IMR-90 (cell line): ENCODE measurements around the gene UACA. TPM values are rescaled to one million over a fixed set of nuclear protein-coding genes. Genes with fewer than 3 reads are reported as not detected.

ENCODE experiments used
- ATAC-seq: fragments of 200-7000 bp; cut with Tn5 transposase; 2 replicates; pipeline ENCODE4 v1.9.1; 2020; ENCODE audit warnings: low read depth, mild to moderate bottlenecking, moderate library complexity
- BruUV-seq: library from RNA; stranded (reverse); fragments of 400-500 nt; replicated peaks from 2 replicates; lab custom pipeline; 2021; lab: Mats Ljungman, UMichigan
- CTCF ChIA-PET: fragments of 300-600 bp; formaldehyde crosslinking; extraction: SDS; loops from one replicate; lab custom pipeline; 2021; ENCODE audit warnings: antibody characterized with exemption; lab: Yijun Ruan, JAX
- POLR2A ChIA-PET: fragments of 300-600 bp; sonication (Branson Sonifier 250); formaldehyde crosslinking; loops from one replicate; lab custom pipeline; 2022; ENCODE audit warnings: antibody characterized with exemption; ENCODE audit not compliant: unreplicated experiment; lab: Charles Lee
- DNase-seq: peaks from one replicate; pipeline ENCODE4 v3.0.0; 2013
- H2AFZ ChIP-seq: replicated peaks from 2 replicates; pipeline ENCODE3; 2013; ENCODE audit warnings: low read length, mild to moderate bottlenecking; ENCODE audit not compliant: poor library complexity
- H2AK5ac ChIP-seq: 2 replicates; pipeline ENCODE4 v1.6.1; 2013; ENCODE audit warnings: low read depth, low read length, inconsistent platforms
- H2AK9ac ChIP-seq: replicated peaks from 2 replicates; pipeline ENCODE3; 2013; ENCODE audit warnings: mild to moderate bottlenecking, low read depth, low read length, moderate library complexity; ENCODE audit not compliant: poor library complexity
- H2BK120ac ChIP-seq: 2 replicates; pipeline ENCODE4 v1.6.1; 2013; ENCODE audit warnings: low read depth, low read length, inconsistent platforms
- H2BK15ac ChIP-seq: 3 replicates; pipeline ENCODE4 v1.6.1; 2013; ENCODE audit warnings: low read depth, low read length, inconsistent platforms
- H2BK20ac ChIP-seq: 2 replicates; pipeline ENCODE4 v1.6.1; 2013; ENCODE audit warnings: low read depth, mild to moderate bottlenecking, inconsistent platforms, low read length, moderate library complexity
- H2BK5ac ChIP-seq: 2 replicates; pipeline ENCODE4 v1.6.1; 2013; ENCODE audit warnings: mild to moderate bottlenecking, low read depth, low read length, inconsistent platforms; ENCODE audit not compliant: poor library complexity, severe bottlenecking
- H3K14ac ChIP-seq: replicated peaks from 2 replicates; pipeline ENCODE4 v1.6.1; 2013; ENCODE audit warnings: low read depth, low read length, inconsistent platforms
- H3K18ac ChIP-seq: 2 replicates; pipeline ENCODE4 v1.6.1; 2013; ENCODE audit warnings: low read depth, low read length, control low read depth
- H3K23ac ChIP-seq: 2 replicates; pipeline ENCODE4 v1.6.1; 2013; ENCODE audit warnings: low read depth, low read length, inconsistent platforms
- H3K27ac ChIP-seq: 2 replicates; pipeline ENCODE4 v1.5.1; 2013; ENCODE audit warnings: mild to moderate bottlenecking, control low read depth, low read length; ENCODE audit not compliant: insufficient read depth
- H3K27me3 ChIP-seq: 2 replicates; pipeline ENCODE4 v1.6.1; 2013; ENCODE audit warnings: low read length; ENCODE audit not compliant: control insufficient read depth, insufficient read depth
- H3K36me3 ChIP-seq: 2 replicates; pipeline ENCODE4 v1.6.1; 2013; ENCODE audit warnings: low read length, mixed read lengths; ENCODE audit not compliant: control insufficient read depth, insufficient read depth
- H3K4ac ChIP-seq: 2 replicates; pipeline ENCODE4 v1.6.1; 2013; ENCODE audit warnings: low read depth, low read length, inconsistent platforms
- H3K4me1 ChIP-seq: 2 replicates; pipeline ENCODE4 v1.6.1; 2013; ENCODE audit warnings: low read length, mixed read lengths; ENCODE audit not compliant: control insufficient read depth, insufficient read depth
- H3K4me2 ChIP-seq: 2 replicates; pipeline ENCODE4 v1.6.1; 2013; ENCODE audit warnings: low read depth, mild to moderate bottlenecking, control low read depth, low read length, moderate library complexity
- H3K4me3 ChIP-seq: 2 replicates; pipeline ENCODE4 v1.5.1; 2013; ENCODE audit warnings: low read depth, mild to moderate bottlenecking, control low read depth, low read length, moderate library complexity; ENCODE audit not compliant: insufficient read depth
- H3K56ac ChIP-seq: 2 replicates; pipeline ENCODE4 v1.6.1; 2013; ENCODE audit warnings: low read length, inconsistent platforms; ENCODE audit not compliant: insufficient read depth; ENCODE audit errors: extremely low read depth
- H3K79me1 ChIP-seq, 2 experiments: 2 replicates each; pipeline ENCODE4 v1.6.1; 2013; ENCODE audit warnings: low read length in 2 of 2, inconsistent platforms in 1 of 2, low read depth in 1 of 2
- H3K9ac ChIP-seq: 2 replicates; pipeline ENCODE4 v1.6.1; 2013; ENCODE audit warnings: low read depth, low read length, control low read depth
- H3K9me1 ChIP-seq: 2 replicates; pipeline ENCODE4 v1.6.1; 2013; ENCODE audit warnings: low read length, inconsistent platforms; ENCODE audit not compliant: insufficient read depth
- H3K9me3 ChIP-seq: 2 replicates; pipeline ENCODE4 v1.6.1; 2013; ENCODE audit warnings: low read length; ENCODE audit not compliant: control insufficient read depth, insufficient read depth
- H4K20me1 ChIP-seq: 2 replicates; pipeline ENCODE4 v1.6.1; 2013; ENCODE audit warnings: low read length, inconsistent platforms; ENCODE audit not compliant: insufficient read depth
- H4K5ac ChIP-seq: 2 replicates; pipeline ENCODE4 v1.6.1; 2013; ENCODE audit warnings: mild to moderate bottlenecking, low read depth, low read length, control low read depth
- H4K8ac ChIP-seq, 2 experiments: 2 replicates each; pipeline ENCODE4 v1.6.1; 2013; ENCODE audit warnings: low read depth in 2 of 2, low read length in 2 of 2, control low read depth in 1 of 2, inconsistent platforms in 1 of 2
- H4K91ac ChIP-seq: 2 replicates; pipeline ENCODE4 v1.6.1; 2013; ENCODE audit warnings: low read depth, low read length, inconsistent platforms; ENCODE audit not compliant: insufficient read depth
- CEBPB ChIP-seq: IDR thresholded peaks from 2 replicates; pipeline ENCODE4 v1.6.1; 2012; ENCODE audit warnings: low read depth, low read length, improper control_type of control experiment
- FOS ChIP-seq: fragments of 150-350 bp; IDR thresholded peaks from 2 replicates; pipeline ENCODE4 v1.6.1; 2016; ENCODE audit warnings: low read depth, low read length
- WGBS, 2 experiments: methylation state at CpG; one replicate each; pipeline versions ENCODE4 v1.1.5 to v1.1.7; 2013; ENCODE audit warnings: missing lambda C conversion rate in 2 of 2; ENCODE audit not compliant: insufficient read length in 1 of 2; ENCODE audit errors: extremely low coverage in 2 of 2; 5-methylcytosine and 5-hydroxymethylcytosine counted together
- dilution Hi-C: fragments of 300-500 bp; cut with HindIII; formaldehyde crosslinking; loops from one replicate; pipeline ENCODE4 v1.14.3; 2018; ENCODE audit warnings: low sequenced_read_pairs; ENCODE audit not compliant: unreplicated experiment
- in situ Hi-C: fragments of 300-500 bp; cut with MboI; formaldehyde crosslinking; loops from 3 replicates; pipeline ENCODE4 v1.14.3; 2019; ENCODE audit warnings: low sequenced_read_pairs, inconsistent platforms, mixed read lengths
- intact Hi-C: fragments of 100-400 bp; cut with micrococcal nuclease; formaldehyde crosslinking; loops from 2 replicates; pipeline ENCODE4 v1.10.0; 2022
- polyA plus RNA-seq, 3 experiments: library from polyadenylated mRNA; depleted of rRNA; stranded (reverse); fragments of >200 nt; gene quantifications; 2 replicates each; pipeline ENCODE4 v1.2.3, GENCODE V29; 2012; ENCODE audit warnings: low replicate concordance in 1 of 3
- total RNA-seq: library from RNA; depleted of rRNA; stranded (reverse); fragments of >200 nt; gene quantifications from 2 replicates; pipeline ENCODE4 v1.2.3, GENCODE V29; 2012

The UACA gene
- total and polyA plus RNA-seq, 2 of the 4 experiments (the other 2 are of a cell fraction): 156 to 507 TPM

GRCh38 chr15:70783610-70784022 is 20.3 kb upstream of the UACA start:
- Histone ChIP-seq H2BK120ac (peak overlapping the region; percentile 52), H3K9me1 (peaks cover 36% of the 10 kb centered on the region), H4K91ac (peak overlapping the region; percentile 18; the same call in 1 of the 2 replicates), H2AK9ac (no peak overlapping the region), H3K18ac (0 out of 2 replicates have a peak overlapping the region, but pooled peaks have one; percentile 23), H2AFZ (no peak overlapping the region), H3K4ac (peak overlapping the region; percentile 1), H3K79me1 (peaks cover 7 to 40% of the 10 kb centered on the region in 2 experiments; a peak in 3 of 4 replicates), H3K56ac (no peak overlapping the region), H2AK5ac (peak overlapping the region; percentile 33; the same call in 1 of the 2 replicates), H3K27me3 (no peaks in the 10 kb centered on the region), H3K14ac (no peak overlapping the region; the same call in 1 of the 2 replicates), H3K4me2 (peak overlapping the region; percentile 72; the same call in 1 of the 2 replicates), H2BK20ac (peak overlapping the region; percentile 18), H3K36me3 (no peaks in the 10 kb centered on the region), H3K4me1 (peaks cover 21% of the 10 kb centered on the region), H3K23ac (no peak overlapping the region; the same call in 1 of the 2 replicates), H3K4me3 (no peak overlapping the region), H2BK15ac (peak overlapping the region; percentile 60; the same call in 2 of the 3 replicates), H4K5ac (no peak overlapping the region; the same call in 1 of the 2 replicates), H2BK5ac (peak overlapping the region; percentile 38), H3K27ac (no peak overlapping the region), H3K9me3 (no peaks in the 10 kb centered on the region), H4K20me1 (no peaks in the 10 kb centered on the region), H3K9ac (no peak overlapping the region), H4K8ac (no peak overlapping the region)
- in situ Hi-C loops: no loop called here
- DNase-seq: peak; percentile 81
- dilution Hi-C loops: no loop called here
- WGBS, 2 experiments: 100% methylated on average over 1 of the region's 6 CpGs; no CpG with 5 or more reads in 1 of the 2 experiments
- TF ChIP-seq CEBPB (no peak), FOS (peak; percentile 71)
- ATAC-seq: peak; percentile 55
- intact Hi-C loops: no loop called here
- ChIA-PET POLR2A (interaction anchor here (0.6 kb wide), 1 partner anchor 17 kb away, joined by 3 read pairs; no protein-coding TSS in a partner anchor), CTCF (interaction anchor here (0.6 to 0.9 kb wide), 2 partner anchors 91 to 110 kb away, joined by 3 read pairs; no protein-coding TSS in a partner anchor)
- BruUV-seq: no TSS peak
